PC-9 (cell line): ENCODE results near the gene REXO4.

Source experiments
- EZH2 ChIP-seq: fragments of 200-600 bp; sonication (generic); IDR thresholded peaks from 2 replicates; pipeline ENCODE4 v1.8.0; 2017; ENCODE audit warnings: antibody characterized with exemption, low read depth
- TF ChIP-seq, protein P1 (sequence below): fragments of 200-600 bp; sonication (generic); conservative IDR thresholded peaks from 2 replicates; pipeline ENCODE4 v1.6.1; 2017; ENCODE audit warnings: mixed run types, antibody characterized with exemption, mild to moderate bottlenecking, moderate library complexity

GRCh38 chr9:133378408-133378962 lies 39.3 kb downstream of the REXO4 start:
- TF ChIP-seq, protein P1, sequence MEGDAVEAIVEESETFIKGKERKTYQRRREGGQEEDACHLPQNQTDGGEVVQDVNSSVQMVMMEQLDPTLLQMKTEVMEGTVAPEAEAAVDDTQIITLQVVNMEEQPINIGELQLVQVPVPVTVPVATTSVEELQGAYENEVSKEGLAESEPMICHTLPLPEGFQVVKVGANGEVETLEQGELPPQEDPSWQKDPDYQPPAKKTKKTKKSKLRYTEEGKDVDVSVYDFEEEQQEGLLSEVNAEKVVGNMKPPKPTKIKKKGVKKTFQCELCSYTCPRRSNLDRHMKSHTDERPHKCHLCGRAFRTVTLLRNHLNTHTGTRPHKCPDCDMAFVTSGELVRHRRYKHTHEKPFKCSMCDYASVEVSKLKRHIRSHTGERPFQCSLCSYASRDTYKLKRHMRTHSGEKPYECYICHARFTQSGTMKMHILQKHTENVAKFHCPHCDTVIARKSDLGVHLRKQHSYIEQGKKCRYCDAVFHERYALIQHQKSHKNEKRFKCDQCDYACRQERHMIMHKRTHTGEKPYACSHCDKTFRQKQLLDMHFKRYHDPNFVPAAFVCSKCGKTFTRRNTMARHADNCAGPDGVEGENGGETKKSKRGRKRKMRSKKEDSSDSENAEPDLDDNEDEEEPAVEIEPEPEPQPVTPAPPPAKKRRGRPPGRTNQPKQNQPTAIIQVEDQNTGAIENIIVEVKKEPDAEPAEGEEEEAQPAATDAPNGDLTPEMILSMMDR, result no peak
- TF ChIP-seq EZH2, result no peak
